Activated B cell treated with CpG ODN at 0.5 μM for 24 hours (primary cell): ENCODE results near the gene ANKRD6. TPM values are rescaled to one million over a fixed set of nuclear protein-coding genes. Genes with fewer than 3 reads are reported as not detected.

Source experiments
- ATAC-seq: fragments of 200-7000 bp; cut with Tn5 transposase; one replicate; pipeline ENCODE4 v1.10.0; 2021; ENCODE audit warnings: low read depth, mild to moderate bottlenecking, moderate library complexity
- CTCF ChIA-PET: fragments of 350-600 bp; sonication (Branson Sonifier 250); formaldehyde crosslinking; loops from one replicate; lab custom pipeline; 2021; ENCODE audit warnings: antibody characterized with exemption; lab: Charles Lee
- POLR2A ChIA-PET: fragments of 350-600 bp; sonication (Branson Sonifier 250); formaldehyde crosslinking; loops from one replicate; lab custom pipeline; 2021; ENCODE audit warnings: antibody characterized with exemption; lab: Charles Lee
- DNase-seq: peaks from one replicate; pipeline ENCODE4 v3.0.0; 2022
- H3K27ac Mint-ChIP-seq: one replicate; pipeline ENCODE4 v1.8.0; 2020; ENCODE audit warnings: mixed read lengths
- H3K27me3 Mint-ChIP-seq: one replicate; pipeline ENCODE4 v1.8.0; 2021; ENCODE audit warnings: mixed read lengths
- H3K36me3 Mint-ChIP-seq: one replicate; pipeline ENCODE4 v1.8.0; 2021; ENCODE audit warnings: low read depth, mixed read lengths
- H3K4me1 Mint-ChIP-seq: one replicate; pipeline ENCODE4 v1.8.0; 2021; ENCODE audit warnings: mixed read lengths
- H3K4me3 Mint-ChIP-seq: one replicate; pipeline ENCODE4 v1.8.0; 2020; ENCODE audit warnings: mild to moderate bottlenecking, mixed read lengths
- H3K9me3 Mint-ChIP-seq: one replicate; pipeline ENCODE4 v1.8.0; 2020; ENCODE audit warnings: mixed read lengths
- CTCF ChIP-seq: fragments of 200-600 bp; IDR thresholded peaks from one replicate; pipeline ENCODE4 v1.8.0; 2022; ENCODE audit warnings: antibody characterized with exemption, mild to moderate bottlenecking
- intact Hi-C: fragments of 100-400 bp; cut with micrococcal nuclease; formaldehyde crosslinking; loops from one replicate; pipeline ENCODE4 v1.15.1; 2024
- total RNA-seq: library from RNA; stranded (reverse); gene quantifications from 2 replicates; pipeline ENCODE4 v1.2.3, GENCODE V29; 2022

ANKRD6 gene
- total RNA-seq, 1 donor from 2014 or later = 9.6 TPM

GRCh38 chr6:89564752-89565427, 131.9 kb downstream of the ANKRD6 start:
- intact Hi-C loops = no loop called here
- ChIA-PET POLR2A (no interaction called here), CTCF (no interaction called here)
- Mint-ChIP-seq H3K27me3 (no peaks in the 10 kb centered on the region), H3K27ac (no peak overlapping the region), H3K4me1 (no peaks in the 10 kb centered on the region), H3K9me3 (no peaks in the 10 kb centered on the region), H3K4me3 (no peak overlapping the region), H3K36me3 (no peaks in the 10 kb centered on the region)
- no peak for TF ChIP-seq CTCF
- ATAC-seq = no peak
- DNase-seq = no peak

GRCh38 chr6:89566008-89566800, 133.3 kb downstream of the ANKRD6 start:
- Mint-ChIP-seq H3K27me3 (no peaks in the 10 kb centered on the region), H3K9me3 (no peaks in the 10 kb centered on the region), H3K36me3 (no peaks in the 10 kb centered on the region), H3K4me3 (no peak overlapping the region), H3K4me1 (no peaks in the 10 kb centered on the region), H3K27ac (no peak overlapping the region)
- TF ChIP-seq CTCF = no peak
- POLR2A ChIA-PET = no interaction called here
- ATAC-seq = no peak
- no peak for DNase-seq
- CTCF ChIA-PET = no interaction called here
- intact Hi-C loops = no loop called here

DNA sequence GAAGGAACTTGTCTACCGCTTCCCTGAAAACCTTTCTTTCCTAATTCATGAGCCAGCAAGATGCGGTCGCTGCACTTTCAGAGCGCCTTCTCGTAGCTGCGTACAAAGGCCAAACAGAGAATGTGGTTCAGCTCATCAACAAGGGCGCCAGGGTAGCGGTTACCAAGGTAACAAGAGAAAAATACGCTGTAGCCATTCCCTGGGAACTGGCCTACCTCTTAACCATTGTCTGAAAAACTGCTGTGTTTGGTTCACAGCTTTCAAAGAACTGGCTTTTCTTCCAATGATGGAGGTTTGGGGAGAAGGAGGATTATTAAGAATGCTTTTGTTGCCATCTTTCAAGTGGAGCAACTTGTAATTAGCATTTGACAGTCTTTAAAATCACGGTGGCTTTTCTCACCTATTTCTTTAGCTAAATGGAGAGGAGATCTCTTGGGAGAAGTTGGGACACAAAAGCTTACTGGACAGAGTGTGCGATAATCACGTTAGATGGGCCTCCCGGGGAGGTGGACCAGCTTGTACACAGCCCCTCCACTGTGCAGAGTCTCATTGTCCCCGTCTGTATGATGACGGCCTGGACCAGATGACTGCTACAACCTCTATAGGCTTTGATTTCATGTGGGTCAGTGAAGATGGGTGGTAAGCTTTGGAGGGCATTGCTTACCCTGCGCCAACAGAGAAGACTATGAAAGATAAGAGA, 134.1 kb downstream of the ANKRD6 start:
- no peak for ATAC-seq
- H3K27ac Mint-ChIP-seq = no peak overlapping the region
- POLR2A ChIA-PET = no interaction called here
- no peak for DNase-seq
- no peaks in the 10 kb centered on the region for H3K36me3 Mint-ChIP-seq
- no peaks in the 10 kb centered on the region for H3K27me3 Mint-ChIP-seq
- TF ChIP-seq CTCF = no peak
- CTCF ChIA-PET = no interaction called here
- H3K4me3 Mint-ChIP-seq = no peak overlapping the region
- H3K4me1 Mint-ChIP-seq = no peaks in the 10 kb centered on the region
- intact Hi-C loops = no loop called here
- no peaks in the 10 kb centered on the region for H3K9me3 Mint-ChIP-seq

GRCh38 chr6:89567630-89568390, 134.9 kb downstream of the ANKRD6 start:
- ChIA-PET CTCF (no interaction called here), POLR2A (no interaction called here)
- no peak overlapping the region for H3K4me3 Mint-ChIP-seq
- no peak for ATAC-seq
- H3K4me1 Mint-ChIP-seq = no peaks in the 10 kb centered on the region
- H3K27me3 Mint-ChIP-seq = no peaks in the 10 kb centered on the region
- intact Hi-C loops = no loop called here
- H3K27ac Mint-ChIP-seq = no peak overlapping the region
- no peak for TF ChIP-seq CTCF
- DNase-seq = no peak
- H3K36me3 Mint-ChIP-seq = no peaks in the 10 kb centered on the region
- H3K9me3 Mint-ChIP-seq = no peaks in the 10 kb centered on the region
